ENCODE measurements around the gene NACC2. TPM values are rescaled to one million over a fixed set of nuclear protein-coding genes. Genes with fewer than 3 reads are reported as not detected.

NACC2 gene
- total and polyA plus RNA-seq, 2 donors (not counting 3 experiments of a cell fraction or from before 2014, with no cell fraction given): 15.8 to 27.1 TPM

GRCh38 chr9:136057236-136058081, 37.6 kb downstream of the NACC2 start:
- ChIA-PET CTCF (no interaction called here), POLR2A (no interaction called here)
- no peaks in the 10 kb centered on the region for H3K9me3 ChIP-seq (replicated peaks; ENCODE audit: control insufficient read depth, insufficient read depth, low read length)
- no peak overlapping the region for H3K27ac ChIP-seq (ENCODE audit: insufficient read depth, low read depth, low read length)
- intact Hi-C loops (cut with micrococcal nuclease): no loop called here
- no peak overlapping the region for H2AFZ ChIP-seq (ENCODE audit: low read depth, low read length)
- H3K27me3 ChIP-seq (ENCODE audit: control insufficient read depth in 2 of 2, insufficient read depth in 2 of 2, low read length in 2 of 2): no peaks in the 10 kb centered on the region
- no peak overlapping the region for H3K4me2 ChIP-seq (ENCODE audit: insufficient read depth, low read length)
- no peaks in the 10 kb centered on the region for H4K20me1 ChIP-seq (replicated peaks; ENCODE audit: control insufficient read depth, extremely low read depth, insufficient read depth, low read length)
- BruUV-seq (replicated peaks): no TSS peak
- TF ChIP-seq GATA2 (IDR thresholded peaks at IDR 0.05; ENCODE audit: insufficient read depth, insufficient read length, low read depth, low read length) (no peak), MAX (IDR thresholded peaks at IDR 0.05; ENCODE audit: insufficient read depth, insufficient read length) (no peak), POLR2AphosphoS5 (IDR thresholded peaks at IDR 0.05; ENCODE audit: insufficient read depth, low read depth, low read length) (no peak), CTCF (IDR thresholded peaks at IDR 0.05; ENCODE audit: extremely low read depth in 1 of 2, insufficient read depth in 1 of 2, low read depth in 1 of 2, low read length in 2 of 2) (no peak), MYC (IDR thresholded peaks at IDR 0.05; ENCODE audit: low read depth, low read length) (no peak), FOS (IDR thresholded peaks at IDR 0.05; ENCODE audit: borderline replicate concordance, insufficient read depth, low read length) (no peak)
- FAIRE-seq (no peak), DNase-seq (ENCODE audit: low read depth, low spot score) (no peak)
- dilution Hi-C loops (cut with MboI; ENCODE audit: extremely low pct_ligation_motif_present, low sequenced_read_pairs): no loop called here
- peaks cover 17% of the 10 kb centered on the region for H3K4me1 ChIP-seq (ENCODE audit: control insufficient read depth, extremely low read depth, insufficient read depth, low read length)
- H3K4me3 ChIP-seq (replicated peaks in 1 of 3; ENCODE audit: insufficient read depth in 1 of 3, low read depth in 1 of 3, low read length in 3 of 3): no peak overlapping the region
- no peaks in the 10 kb centered on the region for H3K9me1 ChIP-seq (replicated peaks; ENCODE audit: control insufficient read depth, extremely low read depth, insufficient read depth, low read length)
- no peaks in the 10 kb centered on the region for H3K36me3 ChIP-seq (ENCODE audit: control insufficient read depth in 2 of 2, extremely low read depth in 1 of 2, insufficient read depth in 2 of 2, low read length in 2 of 2)
- peaks cover 52% of the 10 kb centered on the region for H3K79me2 ChIP-seq (ENCODE audit: control insufficient read depth, insufficient read depth, low read length)
- H3K9ac ChIP-seq (replicated peaks; ENCODE audit: extremely low read depth, insufficient read depth, low read length): no peak overlapping the region
